BE2C (cell line): ENCODE results near the gene ACOT7.

ENCODE experiments used
- DNase-seq: peaks from one replicate; pipeline ENCODE4 v3.0.0-alpha.2; 2020
- H3K27me3 ChIP-seq: fragments of 250-450 bp; sonication (Bioruptor Pico); 2 replicates; pipeline ENCODE4 v1.5.1; 2020; ENCODE audit warnings: mild to moderate bottlenecking
- H3K36me3 ChIP-seq: fragments of 250-450 bp; sonication (Bioruptor Pico); 2 replicates; pipeline ENCODE4 v1.5.1; 2020; ENCODE audit warnings: mild to moderate bottlenecking
- H3K4me1 ChIP-seq: fragments of 250-450 bp; sonication (Bioruptor Pico); 2 replicates; pipeline ENCODE4 v1.5.1; 2020
- H3K4me3 ChIP-seq: 2 replicates; pipeline ENCODE4 v1.5.1; 2011; ENCODE audit warnings: low read depth, low read length
- H3K9me3 ChIP-seq: fragments of 250-450 bp; sonication (Bioruptor Pico); 2 replicates; pipeline ENCODE4 v1.5.1; 2020
- CTCF ChIP-seq: IDR thresholded peaks from 2 replicates; pipeline ENCODE4 v1.5.1; 2012; ENCODE audit warnings: mild to moderate bottlenecking, low read depth, low read length

The ACOT7 gene

GRCh38 chr1:6355621-6356020 is 37.9 kb downstream of the ACOT7 start:
- TF ChIP-seq CTCF, result no peak
- peaks cover 25% of the 10 kb centered on the region for H3K4me1 ChIP-seq
- no peak for DNase-seq
- no peaks in the 10 kb centered on the region for H3K36me3 ChIP-seq
- no peak overlapping the region for H3K4me3 ChIP-seq
- no peaks in the 10 kb centered on the region for H3K27me3 ChIP-seq
- H3K9me3 ChIP-seq, result no peaks in the 10 kb centered on the region

- peaks cover 20% of the 10 kb centered on the region for H3K4me1 ChIP-seq
- H3K9me3 ChIP-seq, result no peaks in the 10 kb centered on the region
- TF ChIP-seq CTCF, result no peak
Observed at GRCh38 chr1:6354659-6355317, 38.8 kb downstream of the ACOT7 start.

GRCh38 chr1:6353955-6354658 is 39.5 kb downstream of the ACOT7 start:
- Histone ChIP-seq H3K4me1 (peaks cover 15% of the 10 kb centered on the region), H3K9me3 (no peaks in the 10 kb centered on the region), H3K27me3 (no peaks in the 10 kb centered on the region), H3K4me3 (no peak overlapping the region), H3K36me3 (no peaks in the 10 kb centered on the region)
- no peak for TF ChIP-seq CTCF
- DNase-seq, result peak; percentile 26

More at GRCh38 chr1:6354659-6355317, 38.8 kb downstream of the ACOT7 start:
- no peaks in the 10 kb centered on the region for H3K36me3 ChIP-seq
- no peaks in the 10 kb centered on the region for H3K27me3 ChIP-seq
- H3K4me3 ChIP-seq, result no peak overlapping the region
- DNase-seq, result no peak

GRCh38 chr1:6353619-6353954 is 40.0 kb downstream of the ACOT7 start:
- H3K27me3 ChIP-seq, result no peaks in the 10 kb centered on the region
- DNase-seq, result no peak
- TF ChIP-seq CTCF, result no peak

GRCh38 chr1:6352138-6352563 is 41.4 kb downstream of the ACOT7 start:
- Histone ChIP-seq H3K4me3 (no peak overlapping the region), H3K4me1 (peaks cover 8% of the 10 kb centered on the region), H3K9me3 (no peaks in the 10 kb centered on the region), H3K36me3 (no peaks in the 10 kb centered on the region; the same call in 1 of the 2 replicates), H3K27me3 (no peaks in the 10 kb centered on the region)
- TF ChIP-seq CTCF, result no peak
- DNase-seq, result no peak

More at GRCh38 chr1:6353619-6353954, 40.0 kb downstream of the ACOT7 start:
- no peaks in the 10 kb centered on the region for H3K36me3 ChIP-seq
- H3K4me1 ChIP-seq, result peaks cover 10% of the 10 kb centered on the region
- no peaks in the 10 kb centered on the region for H3K9me3 ChIP-seq
- H3K4me3 ChIP-seq, result no peak overlapping the region
